CD4-positive, alpha-beta memory T cell (primary cell): ENCODE results near the gene RMC1. TPM values are rescaled to one million over a fixed set of nuclear protein-coding genes. Genes with fewer than 3 reads are reported as not detected.
"Not testable (repeated sequence)": the region's sequence is repeated elsewhere in the genome, so short reads cannot be mapped to it uniquely, and the experiment has no call there.

Source experiments
- CTCF ChIA-PET: fragments of 350-600 bp; sonication (Branson Sonifier 250); formaldehyde crosslinking; loops from one replicate; lab custom pipeline; 2021; ENCODE audit warnings: inconsistent platforms; ENCODE audit not compliant: partially characterized antibody; lab: Charles Lee
- POLR2A ChIA-PET: fragments of 350-600 bp; sonication (Branson Sonifier 250); formaldehyde crosslinking; loops from one replicate; lab custom pipeline; 2021; ENCODE audit not compliant: partially characterized antibody; lab: Charles Lee
- DNase-seq, 5 donors: peaks; one replicate each; pipeline versions ENCODE4 v3.0.0 to v3.0.0-alpha.2; 2020 to 2022; ENCODE audit warnings: mixed read lengths in 1 of 5
- H3K27ac ChIP-seq: one replicate; pipeline ENCODE4 v1.7.0; 2013; ENCODE audit warnings: low read depth, low read length
- H3K27me3 ChIP-seq: 2 replicates; pipeline ENCODE4 v1.7.0; 2013; ENCODE audit warnings: mild to moderate bottlenecking, low read length, moderate library complexity; ENCODE audit not compliant: insufficient read depth
- H3K36me3 ChIP-seq: 2 replicates; pipeline ENCODE4 v1.7.0; 2013; ENCODE audit warnings: mild to moderate bottlenecking, low read length, moderate library complexity; ENCODE audit not compliant: insufficient read depth
- H3K4me1 ChIP-seq: 2 replicates; pipeline ENCODE4 v1.7.0; 2013; ENCODE audit warnings: mild to moderate bottlenecking, low read length, moderate library complexity; ENCODE audit not compliant: insufficient read depth
- H3K4me3 ChIP-seq, 2 donors: one replicate each; pipeline ENCODE4 v1.7.0; 2013; ENCODE audit warnings: low read length in 2 of 2, mild to moderate bottlenecking in 1 of 2
- H3K9me3 ChIP-seq, 2 donors: one replicate each; pipeline ENCODE4 v1.7.0; 2013; ENCODE audit warnings: low read length in 2 of 2, control low read depth in 1 of 2; ENCODE audit not compliant: control insufficient read depth in 1 of 2
- H3K27ac Mint-ChIP-seq, 7 donors: one replicate each; pipeline ENCODE4 v1.8.0; 2020 to 2021; ENCODE audit warnings: mixed read lengths in 7 of 7, mild to moderate bottlenecking in 6 of 7, inconsistent platforms in 3 of 7, moderate library complexity in 3 of 7
- H3K27me3 Mint-ChIP-seq, 2 donors: one replicate each; pipeline ENCODE4 v1.8.0; 2020 to 2021; ENCODE audit warnings: mixed read lengths in 2 of 2
- H3K36me3 Mint-ChIP-seq, 2 donors: one replicate each; pipeline ENCODE4 v1.8.0; 2020 to 2021; ENCODE audit warnings: mixed read lengths in 2 of 2, inconsistent platforms in 1 of 2, mild to moderate bottlenecking in 1 of 2
- H3K4me1 Mint-ChIP-seq, 4 donors: one replicate each; pipeline ENCODE4 v1.8.0; 2020 to 2021; ENCODE audit warnings: mixed read lengths in 4 of 4, mild to moderate bottlenecking in 1 of 4
- H3K4me3 Mint-ChIP-seq, 8 donors: one replicate each; pipeline ENCODE4 v1.8.0; 2020 to 2021; ENCODE audit warnings: mixed read lengths in 8 of 8, mild to moderate bottlenecking in 7 of 8, moderate library complexity in 6 of 8, inconsistent platforms in 3 of 8
- H3K9me3 Mint-ChIP-seq, 8 donors: one replicate each; pipeline ENCODE4 v1.8.0; 2020 to 2021; ENCODE audit warnings: mixed read lengths in 8 of 8, mild to moderate bottlenecking in 5 of 8, inconsistent platforms in 3 of 8, moderate library complexity in 1 of 8
- intact Hi-C: fragments of 100-400 bp; cut with micrococcal nuclease; formaldehyde crosslinking; loops from one replicate; pipeline ENCODE4 v1.15.1; 2023
- polyA plus RNA-seq, 2 donors: library from polyadenylated mRNA; unstranded; fragments of 300-500 nt; fragmentation: Illumina TruSeq; gene quantifications; one replicate each; pipeline ENCODE4 v1.2.3, GENCODE V29; 2021
- total RNA-seq, 2 experiments: library from RNA; stranded (reverse); gene quantifications; one replicate each; pipeline ENCODE4 v1.2.3, GENCODE V29; 2021

The RMC1 gene
- total and polyA plus RNA-seq, 4 experiments from 2014 or later: 42.7 to 56.6 (median 51.2) TPM

GRCh38 chr18:23577521-23577920, 74.2 kb downstream of the RMC1 start:
- Mint-ChIP-seq H3K4me1 (peaks cover 52 to 80% (median 68%) of the 10 kb centered on the region in 4 donors), H3K36me3 (peaks cover 20 to 39% of the 10 kb centered on the region in 2 donors)
- intact Hi-C loops, H3K4me3 Mint-ChIP-seq, H3K27ac Mint-ChIP-seq, H3K4me3 ChIP-seq, H3K27me3 ChIP-seq, H3K27me3 Mint-ChIP-seq, H3K36me3 ChIP-seq, H3K9me3 ChIP-seq, DNase-seq, POLR2A ChIA-PET, H3K27ac ChIP-seq, H3K9me3 Mint-ChIP-seq: not testable (repeated sequence)
- peaks cover 65% of the 10 kb centered on the region for H3K4me1 ChIP-seq
- CTCF ChIA-PET: interaction anchor here (5.2 kb wide), 1 partner anchor 62 kb away, joined by 41 read pairs; no protein-coding TSS in a partner anchor

- Histone ChIP-seq H3K4me1 (peaks cover 65% of the 10 kb centered on the region), H3K27me3 (no peaks in the 10 kb centered on the region), H3K27ac (no peak overlapping the region), H3K36me3 (no peaks in the 10 kb centered on the region), H3K4me3 (no peak overlapping the region), H3K9me3 (no peaks in the 10 kb centered on the region)
- peaks cover 20 to 39% of the 10 kb centered on the region in 2 donors for H3K36me3 Mint-ChIP-seq
- ChIA-PET CTCF (interaction anchor here (5.2 kb wide), 1 partner anchor 62 kb away, joined by 41 read pairs; no protein-coding TSS in a partner anchor), POLR2A (no interaction called here)
- intact Hi-C loops: no loop called here
- H3K4me1 Mint-ChIP-seq: peaks cover 52 to 78% (median 68%) of the 10 kb centered on the region in 4 donors
- DNase-seq: no peak
- no peaks in the 10 kb centered on the region for H3K9me3 Mint-ChIP-seq
- H3K4me3 Mint-ChIP-seq: peak overlapping the region in 2 of 8 donors; percentile 12 to 58
- no peaks in the 10 kb centered on the region for H3K27me3 Mint-ChIP-seq
- peak overlapping the region in 6 of 7 donors; percentile 12 to 95 (median 74) for H3K27ac Mint-ChIP-seq
These were observed 74.9 kb downstream of the RMC1 start for GRCh38 chr18:23578067-23578701.

- CTCF ChIA-PET: interaction anchor here (1.1 to 5.2 kb wide), 2 partner anchors 63 to 80 kb away, joined by 4 to 41 read pairs; no protein-coding TSS in a partner anchor
- intact Hi-C loops: no loop called here
- Histone ChIP-seq H3K27ac (no peak overlapping the region), H3K9me3 (no peaks in the 10 kb centered on the region), H3K4me1 (peaks cover 65% of the 10 kb centered on the region), H3K27me3 (no peaks in the 10 kb centered on the region), H3K4me3 (no peak overlapping the region), H3K36me3 (no peaks in the 10 kb centered on the region)
- peak overlapping the region; percentile 12 to 95 (median 63) for H3K27ac Mint-ChIP-seq
- H3K27me3 Mint-ChIP-seq: no peaks in the 10 kb centered on the region
- peak overlapping the region in 2 of 8 donors; percentile 6 to 45 for H3K4me3 Mint-ChIP-seq
- H3K4me1 Mint-ChIP-seq: peaks cover 47 to 78% (median 68%) of the 10 kb centered on the region in 4 donors
- no peak for DNase-seq
- peaks cover 20 to 39% of the 10 kb centered on the region in 2 donors for H3K36me3 Mint-ChIP-seq
- POLR2A ChIA-PET: interaction anchor here (4.6 kb wide), 1 partner anchor 6 kb away, joined by 23 read pairs; no protein-coding TSS in a partner anchor
- no peaks in the 10 kb centered on the region for H3K9me3 Mint-ChIP-seq
These were observed 75.8 kb downstream of the RMC1 start for GRCh38 chr18:23578891-23579653.

- Mint-ChIP-seq H3K4me1 (peaks cover 42 to 80% (median 65%) of the 10 kb centered on the region in 4 donors), H3K36me3 (peaks cover 20 to 40% of the 10 kb centered on the region in 2 donors), H3K4me3 (peak overlapping the region in 4 of 8 donors; percentile 2 to 43 (median 30)), H3K9me3 (no peaks in the 10 kb centered on the region), H3K27me3 (no peaks in the 10 kb centered on the region), H3K27ac (peak overlapping the region in 4 of 7 donors; percentile 54 to 79 (median 78))
- ChIA-PET POLR2A (interaction anchor here (0.7 to 4.6 kb wide), 4 partner anchors 8 to 128 kb away, joined by 3 to 23 read pairs (median 6); partner anchors contain the start of genes RIOK3 and RMC1), CTCF (interaction anchor here (1.5 to 5.2 kb wide), 7 partner anchors 10 to 82 kb away, joined by 4 to 41 read pairs (median 4); no protein-coding TSS in a partner anchor)
- H3K4me1 ChIP-seq: peaks cover 65% of the 10 kb centered on the region
- H3K27ac ChIP-seq: no peak overlapping the region
- DNase-seq: no peak
- intact Hi-C loops: no loop called here
- H3K4me3 ChIP-seq: no peak overlapping the region
- H3K36me3 ChIP-seq: no peaks in the 10 kb centered on the region
- no peaks in the 10 kb centered on the region for H3K27me3 ChIP-seq
- H3K9me3 ChIP-seq: no peaks in the 10 kb centered on the region
These were observed 77.5 kb downstream of the RMC1 start for GRCh38 chr18:23580677-23581367.

Other genes starting within 250 kb of the RMC1 start
- gene RIOK3, start 50.2 kb upstream of the RMC1 start, total RNA-seq: 10 to 100 TPM; 73.2 to 84.4 TPM
- gene RIOK3, start 50.2 kb upstream of the RMC1 start, polyA plus RNA-seq: 10 to 100 TPM; 36.6 to 39.1 TPM
- gene NPC1, start 83.0 kb downstream of the RMC1 start, total RNA-seq: 10 to 100 TPM; 62.9 to 64.5 TPM
- 10 to 100 TPM; 14.0 to 21.9 TPM for gene NPC1, start 83.0 kb downstream of the RMC1 start, polyA plus RNA-seq
- gene ANKRD29, start 159.4 kb downstream of the RMC1 start, total RNA-seq: not detected
- gene ANKRD29, start 159.4 kb downstream of the RMC1 start, polyA plus RNA-seq: 1 to 10 TPM in 1 of 2 donors, under 1 TPM in 1; 0.91 to 1.3 TPM
- gene LAMA3, start 185.9 kb downstream of the RMC1 start, total RNA-seq: not detected
- gene LAMA3, start 185.9 kb downstream of the RMC1 start, polyA plus RNA-seq: not detected